ENCODE data around the gene HTT-AS.

GRCh38 chr4:3041192-3042142 is 32.9 kb downstream of the HTT-AS start:
- peak in 1 of 6 experiments; percentile 3 for TF ChIP-seq CTCF (IDR thresholded peaks at IDR 0.05)
- TF ChIP-seq POLR2A (IDR thresholded peaks at IDR 0.05) = no peak

Measured in esophagus squamous epithelium (tissue), 4 donors.